Pancreas (tissue), 10 donors: ENCODE measurements around the gene CRABP1. TPM values are rescaled to one million over a fixed set of nuclear protein-coding genes. Genes with fewer than 3 reads are reported as not detected.
A peak's percentile ranks its signal among the peaks of the same experiment; 100 is the strongest.

Experiments
- ATAC-seq, 4 donors: fragments of 200-7000 bp; cut with Tn5 transposase; one replicate each; pipeline versions ENCODE4 v1.8.0 to v1.9.1; 2020; ENCODE audit warnings: mild to moderate bottlenecking in 4 of 4, moderate library complexity in 4 of 4
- DNase-seq, 6 donors: peaks; one replicate each; pipeline ENCODE4 v3.0.0-alpha.2; 2020
- FAIRE-seq: peaks from 2 replicates; lab custom pipeline; 2012; peaks lifted over from hg19 to GRCh38; lab: Jason Lieb, UNC
- H3K27ac ChIP-seq, 4 donors: fragments of 200-600 bp; sonication (generic); 1 replicate in 3 of 4; 2 replicates in 1 of 4; pipeline versions ENCODE4 v1.5.0 to v1.8.0; 2020
- H3K27me3 ChIP-seq, 4 donors: fragments of 200-600 bp; one replicate each; pipeline ENCODE4 v1.8.0; 2021
- H3K36me3 ChIP-seq, 3 donors: fragments of 200-600 bp; sonication (generic) in 1 of 3; one replicate each; pipeline versions ENCODE4 v1.5.0 to v1.8.0; 2020 to 2021
- H3K4me1 ChIP-seq, 3 donors: fragments of 200-600 bp; one replicate each; pipeline ENCODE4 v1.8.0; 2021
- H3K4me3 ChIP-seq, 4 donors: fragments of 200-600 bp; sonication (generic) in 2 of 4; one replicate each; pipeline versions ENCODE4 v1.5.0 to v1.8.0; 2020 to 2021
- H3K9me3 ChIP-seq, 4 donors: fragments of 200-600 bp; one replicate each; pipeline ENCODE4 v1.8.0; 2021
- WGBS, 2 donors: extraction: QIAGEN DNeasy Blood & Tissue Kit; methylation state at CpG; one replicate each; pipeline ENCODE4 v1.1.7; 2013; 5-methylcytosine and 5-hydroxymethylcytosine counted together
- intact Hi-C, 3 donors: fragments of 100-400 bp; cut with DNase I; formaldehyde crosslinking; loops; one replicate each; pipeline versions ENCODE4 v1.11.1 to v1.14.2; 2022
- polyA plus RNA-seq, 2 donors: library from polyadenylated mRNA; stranded (reverse); fragments of 200-250 nt; gene quantifications; one replicate each; pipeline ENCODE4 v1.2.3, GENCODE V29; 2013
- total RNA-seq, 6 donors: library from RNA; stranded (reverse); fragmentation: NEBNext Ultra II Directional in 4 of 6; extraction: Animal tissue kit (Norgen Biotek cat#: 25700) in 4 of 6; gene quantifications; one replicate each; pipeline versions ENCODE4 v1.2.1 to v1.2.4, GENCODE V29; 2021 to 2023
- TF ChIP-seq, protein P1 (sequence below), 4 donors: fragments of 200-600 bp; sonication (generic) in 3 of 4; IDR thresholded peaks; one replicate each; pipeline versions ENCODE4 v1.5.0 to v1.8.0; 2021; ENCODE audit warnings: antibody characterized with exemption in 4 of 4
- donor health status: healthy with polysubstance abuse.
- donor health status: DM: no; HTN: no; CAD: no; lungs with moderate emphysema.
- donor health status: DM: no; HTN: no; CAD: no.
- donor health status: control.
- donor health status: control.
- donor health status: Bipolar disorder and iron deficiency.
- donor health status: DM: yes; HTN: yes; CAD: no.
- donor health status: DM: no; HTN: no; CAD: no.
- donor health status: DM: no; HTN: no; CAD: no.
- donor health status: DM: yes; HTN: yes; CAD: no.

The CRABP1 gene
- total and polyA plus RNA-seq, 8 donors, result 0.20 to 11.8 (median 0.37) TPM; not detected in 3

DNA sequence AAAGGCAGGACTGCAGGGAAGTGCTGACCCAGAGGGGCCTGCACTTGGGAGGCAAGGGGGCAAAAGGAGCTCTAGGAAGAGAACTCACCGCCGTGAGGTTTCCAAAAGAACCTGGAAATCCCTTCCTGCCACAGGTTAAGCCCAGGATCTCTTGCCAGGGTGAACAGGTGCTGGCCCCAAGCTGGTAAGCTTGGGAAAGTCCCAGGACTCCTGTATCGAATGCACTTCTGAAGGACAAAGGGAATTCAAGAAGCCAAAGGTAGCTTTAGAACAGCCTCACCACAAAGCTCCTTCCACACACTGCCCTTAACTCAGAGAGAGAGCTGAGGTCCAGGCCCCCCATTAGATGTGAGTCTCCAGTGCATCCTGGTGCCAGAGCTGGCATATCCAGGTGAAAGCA lies 28.9 kb upstream of the CRABP1 start:
- no peaks in the 10 kb centered on the region for H3K9me3 ChIP-seq
- no peaks in the 10 kb centered on the region for H3K36me3 ChIP-seq
- no peaks in the 10 kb centered on the region for H3K4me1 ChIP-seq
- no peaks in the 10 kb centered on the region for H3K27me3 ChIP-seq
- ATAC-seq (peak in 3 of 4 donors; percentile 33 to 82 (median 48)), FAIRE-seq (no peak), DNase-seq (no peak)
- H3K4me3 ChIP-seq, result no peak overlapping the region
- TF ChIP-seq, protein P1, sequence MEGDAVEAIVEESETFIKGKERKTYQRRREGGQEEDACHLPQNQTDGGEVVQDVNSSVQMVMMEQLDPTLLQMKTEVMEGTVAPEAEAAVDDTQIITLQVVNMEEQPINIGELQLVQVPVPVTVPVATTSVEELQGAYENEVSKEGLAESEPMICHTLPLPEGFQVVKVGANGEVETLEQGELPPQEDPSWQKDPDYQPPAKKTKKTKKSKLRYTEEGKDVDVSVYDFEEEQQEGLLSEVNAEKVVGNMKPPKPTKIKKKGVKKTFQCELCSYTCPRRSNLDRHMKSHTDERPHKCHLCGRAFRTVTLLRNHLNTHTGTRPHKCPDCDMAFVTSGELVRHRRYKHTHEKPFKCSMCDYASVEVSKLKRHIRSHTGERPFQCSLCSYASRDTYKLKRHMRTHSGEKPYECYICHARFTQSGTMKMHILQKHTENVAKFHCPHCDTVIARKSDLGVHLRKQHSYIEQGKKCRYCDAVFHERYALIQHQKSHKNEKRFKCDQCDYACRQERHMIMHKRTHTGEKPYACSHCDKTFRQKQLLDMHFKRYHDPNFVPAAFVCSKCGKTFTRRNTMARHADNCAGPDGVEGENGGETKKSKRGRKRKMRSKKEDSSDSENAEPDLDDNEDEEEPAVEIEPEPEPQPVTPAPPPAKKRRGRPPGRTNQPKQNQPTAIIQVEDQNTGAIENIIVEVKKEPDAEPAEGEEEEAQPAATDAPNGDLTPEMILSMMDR (IDR thresholded peaks at IDR 0.05), result no peak
- WGBS, 2 donors, result 25 to 31% methylated on average over 3 of the region's 3 CpGs
- intact Hi-C loops, result loop anchor here in 2 of 3 donors (5.0 to 10.0 kb wide), 2 partner anchors 111 to 114 kb away; no protein-coding TSS in a partner anchor
- H3K27ac ChIP-seq, result no peak overlapping the region

DNA sequence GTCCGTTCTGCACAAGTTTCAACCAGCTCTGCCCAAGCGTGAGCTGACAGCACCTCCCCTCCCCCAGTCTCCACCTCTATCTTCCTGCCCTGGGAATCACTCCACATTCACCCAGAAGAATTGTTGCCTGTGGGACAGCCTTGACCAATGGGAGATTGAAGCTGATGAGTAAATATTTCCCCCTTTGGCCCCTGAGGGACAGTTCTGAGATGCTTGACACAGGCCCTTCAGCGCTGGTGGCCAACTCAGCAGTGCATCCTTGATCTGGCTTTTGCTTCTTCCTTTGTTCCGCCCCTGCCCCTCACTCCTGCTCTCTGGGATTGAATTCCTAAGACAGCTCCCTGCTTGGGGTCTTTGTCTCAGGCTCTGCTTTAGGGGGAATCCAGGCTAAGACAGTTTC lies 27.6 kb upstream of the CRABP1 start:
- no peak for ATAC-seq
- DNase-seq, result no peak
- FAIRE-seq, result no peak
- WGBS, 2 donors, result 79% methylated on average over 4 of the region's 4 CpGs
- TF ChIP-seq, protein P1 (IDR thresholded peaks at IDR 0.05), result no peak
- no peaks in the 10 kb centered on the region for H3K4me1 ChIP-seq
- H3K27ac ChIP-seq, result no peak overlapping the region
- H3K27me3 ChIP-seq, result no peaks in the 10 kb centered on the region
- intact Hi-C loops, result loop anchor here in 2 of 3 donors (5.0 to 10.0 kb wide), 2 partner anchors 110 to 112 kb away; no protein-coding TSS in a partner anchor
- no peaks in the 10 kb centered on the region for H3K9me3 ChIP-seq
- H3K4me3 ChIP-seq, result no peak overlapping the region
- no peaks in the 10 kb centered on the region for H3K36me3 ChIP-seq

DNA sequence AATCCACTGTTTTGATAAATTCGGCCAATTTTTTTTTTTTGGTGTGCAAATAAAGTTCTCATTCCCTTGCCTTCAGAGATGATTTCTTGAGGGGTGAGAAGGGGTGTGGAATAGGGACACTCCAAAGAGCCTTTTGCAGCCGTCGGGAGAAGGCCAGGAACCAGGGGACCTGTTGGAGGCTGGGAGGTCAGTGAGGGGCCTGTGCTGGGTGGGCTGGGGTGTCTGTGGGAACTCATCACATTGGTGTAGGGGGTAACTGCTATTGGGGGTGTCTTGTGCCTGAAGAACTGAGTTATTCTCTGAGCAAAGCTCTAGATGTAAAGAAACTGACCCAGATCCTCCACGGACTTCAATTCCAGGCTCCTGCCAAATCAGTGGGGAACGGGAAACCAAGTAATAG lies 27.2 kb upstream of the CRABP1 start:
- Histone ChIP-seq H3K27ac (no peak overlapping the region), H3K9me3 (no peaks in the 10 kb centered on the region), H3K4me3 (no peak overlapping the region), H3K36me3 (no peaks in the 10 kb centered on the region), H3K4me1 (no peaks in the 10 kb centered on the region), H3K27me3 (no peaks in the 10 kb centered on the region)
- DNase-seq (no peak), ATAC-seq (no peak), FAIRE-seq (no peak)
- 62 to 67% methylated on average over 5 of the region's 5 CpGs for WGBS, 2 donors
- TF ChIP-seq, protein P1 (IDR thresholded peaks at IDR 0.05), result no peak
- intact Hi-C loops, result loop anchor here in 2 of 3 donors (5.0 to 10.0 kb wide), 2 partner anchors 109 to 112 kb away; no protein-coding TSS in a partner anchor

DNA sequence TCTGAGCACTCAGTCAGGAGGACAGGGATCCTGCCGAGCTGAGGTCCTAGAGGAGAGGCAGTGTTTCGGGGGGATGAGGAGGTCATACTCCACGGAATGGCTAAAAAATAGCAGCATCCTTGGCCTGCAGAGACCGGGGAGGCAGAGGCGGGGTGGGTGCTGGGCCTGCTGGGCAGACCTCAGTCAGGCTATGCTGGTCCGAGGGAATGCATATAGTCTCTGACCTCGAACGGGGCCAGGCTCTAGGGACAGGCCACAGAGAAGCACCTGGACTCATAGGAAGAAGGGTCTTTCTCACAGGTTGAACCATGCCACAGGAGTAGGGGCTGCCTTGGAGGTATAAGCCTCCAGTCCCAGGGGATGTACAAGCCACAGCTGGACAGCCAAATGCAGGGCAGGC lies 26.8 kb upstream of the CRABP1 start:
- TF ChIP-seq, protein P1 (IDR thresholded peaks at IDR 0.05), result no peak
- no peak for FAIRE-seq
- Histone ChIP-seq H3K4me1 (no peaks in the 10 kb centered on the region), H3K9me3 (no peaks in the 10 kb centered on the region), H3K27me3 (no peaks in the 10 kb centered on the region), H3K27ac (no peak overlapping the region), H3K4me3 (no peak overlapping the region), H3K36me3 (no peaks in the 10 kb centered on the region)
- intact Hi-C loops, result loop anchor here in 2 of 3 donors (5.0 to 10.0 kb wide), 2 partner anchors 109 to 111 kb away; no protein-coding TSS in a partner anchor
- peak in 1 of 6 donors; percentile 30 for DNase-seq
- 55 to 72% methylated on average over 8 of the region's 8 CpGs for WGBS, 2 donors
- no peak for ATAC-seq

DNA sequence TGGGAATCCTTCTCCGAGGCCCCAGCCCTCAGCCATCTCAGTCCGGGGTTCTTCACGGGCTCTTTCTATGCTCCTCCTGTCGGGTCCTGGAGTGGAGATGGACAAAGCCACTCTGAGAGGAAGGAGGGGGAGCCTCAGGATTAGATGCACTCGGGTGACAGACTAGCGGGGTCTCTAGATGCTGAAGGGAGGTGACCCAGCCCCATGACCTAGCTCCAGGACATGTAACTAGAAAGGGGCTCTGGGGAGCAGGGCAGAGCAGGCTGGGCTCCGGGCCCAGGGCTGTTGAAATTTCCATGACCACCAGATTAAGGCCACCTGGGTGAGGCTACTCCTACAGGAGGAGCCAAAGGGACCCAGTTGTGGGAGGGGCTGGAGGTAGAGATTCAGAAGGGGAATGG lies 26.0 kb upstream of the CRABP1 start:
- TF ChIP-seq, protein P1 (IDR thresholded peaks at IDR 0.05), result no peak
- intact Hi-C loops, result loop anchor here in 2 of 3 donors (5.0 to 10.0 kb wide), 2 partner anchors 108 to 111 kb away; no protein-coding TSS in a partner anchor
- Histone ChIP-seq H3K27ac (no peak overlapping the region), H3K9me3 (no peaks in the 10 kb centered on the region), H3K36me3 (no peaks in the 10 kb centered on the region), H3K27me3 (no peaks in the 10 kb centered on the region), H3K4me1 (no peaks in the 10 kb centered on the region), H3K4me3 (no peak overlapping the region)
- 73 to 76% methylated on average over 7 of the region's 7 CpGs for WGBS, 2 donors
- FAIRE-seq (no peak), DNase-seq (peak in 1 of 6 donors; percentile 23), ATAC-seq (no peak)
